Activated T-helper 17 cell treated with anti-CD3 and anti-CD28 coated beads, Interleukin-2, amount 50 U/mL, for 72 hours (primary cell): Measurements from ENCODE around the gene CDC20B. TPM values are rescaled to one million over a fixed set of nuclear protein-coding genes. Genes with fewer than 3 reads are reported as not detected.

ENCODE experiments used
- ATAC-seq: fragments of 150-1000 bp; cut with Tn5 transposase; replicated peaks from 2 replicates; pipeline ENCODE4 v1.10.0; 2021; ENCODE audit warnings: mild to moderate bottlenecking, moderate library complexity
- H3K27ac Mint-ChIP-seq: one replicate; pipeline ENCODE4 v1.8.0; 2022; ENCODE audit warnings: mixed read lengths
- H3K27me3 Mint-ChIP-seq: one replicate; pipeline ENCODE4 v1.8.0; 2022; ENCODE audit warnings: mixed read lengths
- H3K36me3 Mint-ChIP-seq: one replicate; pipeline ENCODE4 v1.8.0; 2022; ENCODE audit warnings: low read depth, mild to moderate bottlenecking, mixed read lengths
- H3K4me1 Mint-ChIP-seq: one replicate; pipeline ENCODE4 v1.8.0; 2022; ENCODE audit warnings: mixed read lengths
- H3K4me3 Mint-ChIP-seq: one replicate; pipeline ENCODE4 v1.8.0; 2022; ENCODE audit warnings: mild to moderate bottlenecking, mixed read lengths
- H3K9me3 Mint-ChIP-seq: one replicate; pipeline ENCODE4 v1.8.0; 2022; ENCODE audit warnings: mixed read lengths
- total RNA-seq, 2 donors: library from RNA; stranded (reverse); gene quantifications; one replicate each; pipeline ENCODE4 v1.2.3, GENCODE V29; 2022

Gene CDC20B
- total RNA-seq, 2 donors from 2014 or later = not detected

- no peak for ATAC-seq
- H3K27me3 Mint-ChIP-seq = no peaks in the 10 kb centered on the region
- no peaks in the 10 kb centered on the region for H3K36me3 Mint-ChIP-seq
- peaks cover 49% of the 10 kb centered on the region for H3K4me1 Mint-ChIP-seq
- H3K4me3 Mint-ChIP-seq = peak overlapping the region; percentile 88
- no peaks in the 10 kb centered on the region for H3K9me3 Mint-ChIP-seq
- peak overlapping the region; percentile 87 for H3K27ac Mint-ChIP-seq
These were observed 109.6 kb downstream of the CDC20B start for GRCh38 chr5:55063220-55063863.

Other genes with a start within 250 kb of the CDC20B start
- gene ESM1, start 187.6 kb downstream of the CDC20B start, total RNA-seq = 1 to 10 TPM in 1 of 2 donors, not detected in 1; 1.6 TPM
- gene GZMK, start 148.9 kb downstream of the CDC20B start, total RNA-seq = under 1 TPM; 0.43 to 0.69 TPM
- 10 to 100 TPM; 10.3 to 33.9 TPM for gene GZMA, start 70.5 kb downstream of the CDC20B start, total RNA-seq
- not detected for gene GPX8, start 13.0 kb downstream of the CDC20B start, total RNA-seq
- gene MCIDAS, start 54.1 kb upstream of the CDC20B start, total RNA-seq = under 1 TPM in 1 of 2 donors, not detected in 1; 0.16 TPM
- gene CCNO, start 60.4 kb upstream of the CDC20B start, total RNA-seq = not detected
- 10 to 100 TPM in 1 of 2 donors, 1 to 10 TPM in 1; 9.0 to 16.8 TPM for gene DHX29, start 134.5 kb upstream of the CDC20B start, total RNA-seq
- 10 to 100 TPM; 74.1 to 88.5 TPM for gene MTREX, start 134.8 kb upstream of the CDC20B start, total RNA-seq